T-helper 2 cell treated with Interferon-gamma antibody and Interleukin-4, amounts not matched to agents 5 μg/mL and 100 μg/mL, for 36 hours (primary cell): ENCODE data around the gene SKIC2.
"Not testable (repeated sequence)": the region's sequence is repeated elsewhere in the genome, so short reads cannot be mapped to it uniquely, and the experiment has no call there.

Experiments used
- DNase-seq: peaks from one replicate; pipeline ENCODE4 v3.0.0; 2021; ENCODE audit warnings: low spot score
- H3K27ac Mint-ChIP-seq: one replicate; pipeline ENCODE4 v1.8.0; 2021; ENCODE audit warnings: mild to moderate bottlenecking, mixed read lengths
- H3K27me3 Mint-ChIP-seq: one replicate; pipeline ENCODE4 v1.8.0; 2021; ENCODE audit warnings: low read depth, mixed read lengths
- H3K36me3 Mint-ChIP-seq: one replicate; pipeline ENCODE4 v1.8.0; 2021; ENCODE audit warnings: low read depth, mixed read lengths
- H3K4me1 Mint-ChIP-seq: one replicate; pipeline ENCODE4 v1.8.0; 2021; ENCODE audit warnings: low read depth, mixed read lengths
- H3K4me3 Mint-ChIP-seq: one replicate; pipeline ENCODE4 v1.8.0; 2022; ENCODE audit warnings: mild to moderate bottlenecking, moderate library complexity, mixed read lengths
- H3K9me3 Mint-ChIP-seq: one replicate; pipeline ENCODE4 v1.8.0; 2021; ENCODE audit warnings: mixed read lengths

SKIC2 gene

GRCh38 chr6:31968791-31969711 lies 10.1 kb downstream of the SKIC2 start:
- DNase-seq: no peak
- H3K4me1 Mint-ChIP-seq: peaks cover 18% of the 10 kb centered on the region
- H3K27me3 Mint-ChIP-seq: no peaks in the 10 kb centered on the region
- no peak overlapping the region for H3K4me3 Mint-ChIP-seq
- peaks cover 34% of the 10 kb centered on the region for H3K36me3 Mint-ChIP-seq
- H3K9me3 Mint-ChIP-seq: no peaks in the 10 kb centered on the region
- H3K27ac Mint-ChIP-seq: peak overlapping the region; percentile 33

- H3K27ac Mint-ChIP-seq: peak overlapping the region; percentile 100
- H3K9me3 Mint-ChIP-seq: no peaks in the 10 kb centered on the region
- H3K36me3 Mint-ChIP-seq: peaks cover 32% of the 10 kb centered on the region
- no peaks in the 10 kb centered on the region for H3K27me3 Mint-ChIP-seq
- H3K4me1 Mint-ChIP-seq: peaks cover 18% of the 10 kb centered on the region
- DNase-seq: no peak
- H3K4me3 Mint-ChIP-seq: peak overlapping the region; percentile 60
Measured at GRCh38 chr6:31969712-31970603, 11.0 kb downstream of the SKIC2 start.

GRCh38 chr6:31970604-31971271 lies 11.8 kb downstream of the SKIC2 start:
- H3K27ac Mint-ChIP-seq: peak overlapping the region; percentile 100
- H3K9me3 Mint-ChIP-seq: no peaks in the 10 kb centered on the region

GRCh38 chr6:31971279-31971992 lies 12.5 kb downstream of the SKIC2 start:
- no peak for DNase-seq
- peaks cover 27% of the 10 kb centered on the region for H3K36me3 Mint-ChIP-seq
- peak overlapping the region; percentile 100 for H3K27ac Mint-ChIP-seq
- H3K4me3 Mint-ChIP-seq: peak overlapping the region; percentile 98
- no peaks in the 10 kb centered on the region for H3K27me3 Mint-ChIP-seq
- no peaks in the 10 kb centered on the region for H3K9me3 Mint-ChIP-seq
- peaks cover 18% of the 10 kb centered on the region for H3K4me1 Mint-ChIP-seq

More at GRCh38 chr6:31970604-31971271, 11.8 kb downstream of the SKIC2 start:
- Mint-ChIP-seq H3K4me3 (peak overlapping the region; percentile 98), H3K4me1 (peaks cover 18% of the 10 kb centered on the region), H3K27me3 (no peaks in the 10 kb centered on the region), H3K36me3 (peaks cover 30% of the 10 kb centered on the region)
- DNase-seq: no peak

GRCh38 chr6:31971993-31972708 lies 13.2 kb downstream of the SKIC2 start, which contains the start of gene DXO:
Gene DXO (minus strand): TSS chr6:31972138. CDS start chr6:31971675, 463 bp downstream.
- no peaks in the 10 kb centered on the region for H3K27me3 Mint-ChIP-seq
- DNase-seq: peak; percentile 98
- peak within 1 kb of the TSS; percentile 98 for H3K4me3 Mint-ChIP-seq
- H3K27ac Mint-ChIP-seq: peak within 1 kb of the TSS; percentile 100
- no peaks in the 10 kb centered on the region for H3K9me3 Mint-ChIP-seq
- H3K4me1 Mint-ChIP-seq: peaks cover 18% of the 10 kb centered on the region
- peaks cover 27% of the 10 kb centered on the region for H3K36me3 Mint-ChIP-seq

- Mint-ChIP-seq H3K4me1 (peaks cover 18% of the 10 kb centered on the region), H3K27me3 (no peaks in the 10 kb centered on the region), H3K4me3 (peak overlapping the region; percentile 98), H3K27ac (peak overlapping the region; percentile 100), H3K36me3 (peaks cover 20% of the 10 kb centered on the region), H3K9me3 (no peaks in the 10 kb centered on the region)
- DNase-seq: no peak
Measured at GRCh38 chr6:31972709-31973350, 13.9 kb downstream of the SKIC2 start.

GRCh38 chr6:31976065-31976464 lies 17.1 kb downstream of the SKIC2 start:
- not testable (repeated sequence) for H3K27ac Mint-ChIP-seq, DNase-seq, H3K27me3 Mint-ChIP-seq, H3K4me3 Mint-ChIP-seq, H3K9me3 Mint-ChIP-seq, H3K36me3 Mint-ChIP-seq
- H3K4me1 Mint-ChIP-seq: peaks cover 20% of the 10 kb centered on the region

GRCh38 chr6:31977816-31978431 lies 18.9 kb downstream of the SKIC2 start:
- no peak for DNase-seq
- no peak overlapping the region for H3K27ac Mint-ChIP-seq
- H3K9me3 Mint-ChIP-seq: no peaks in the 10 kb centered on the region
- H3K4me1 Mint-ChIP-seq: peaks cover 14% of the 10 kb centered on the region
- H3K27me3 Mint-ChIP-seq: no peaks in the 10 kb centered on the region
- H3K36me3 Mint-ChIP-seq: peaks cover 4% of the 10 kb centered on the region
- H3K4me3 Mint-ChIP-seq: no peak overlapping the region

GRCh38 chr6:31978831-31979230 lies 19.9 kb downstream of the SKIC2 start:
- peaks cover 4% of the 10 kb centered on the region for H3K36me3 Mint-ChIP-seq
- no peaks in the 10 kb centered on the region for H3K9me3 Mint-ChIP-seq
- no peak overlapping the region for H3K27ac Mint-ChIP-seq
- peak overlapping the region; percentile 21 for H3K4me3 Mint-ChIP-seq
- no peaks in the 10 kb centered on the region for H3K27me3 Mint-ChIP-seq
- DNase-seq: no peak
- peaks cover 9% of the 10 kb centered on the region for H3K4me1 Mint-ChIP-seq

- H3K9me3 Mint-ChIP-seq: no peaks in the 10 kb centered on the region
- H3K4me1 Mint-ChIP-seq: peaks cover 9% of the 10 kb centered on the region
- H3K27ac Mint-ChIP-seq: peak overlapping the region; percentile 68
- no peak overlapping the region for H3K4me3 Mint-ChIP-seq
- DNase-seq: no peak
- peaks cover 2% of the 10 kb centered on the region for H3K36me3 Mint-ChIP-seq
- H3K27me3 Mint-ChIP-seq: no peaks in the 10 kb centered on the region
Measured at GRCh38 chr6:31979238-31979898, 20.4 kb downstream of the SKIC2 start.

- H3K27me3 Mint-ChIP-seq, H3K4me3 Mint-ChIP-seq, DNase-seq, H3K36me3 Mint-ChIP-seq, H3K9me3 Mint-ChIP-seq, H3K4me1 Mint-ChIP-seq: not testable (repeated sequence)
- peak overlapping the region; percentile 68 for H3K27ac Mint-ChIP-seq
Measured at GRCh38 chr6:31980195-31980876, 21.4 kb downstream of the SKIC2 start.
